KOPT-K1 (cell line): Measurements from ENCODE around the gene VGLL4.
"Not testable (repeated sequence)": the region's sequence is repeated elsewhere in the genome, so short reads cannot be mapped to it uniquely, and the experiment has no call there.

Experiments
- H3K27ac ChIP-seq: fragments of 200-600 bp; sonication (generic); 2 replicates; pipeline ENCODE4 v1.5.1; 2016; ENCODE audit warnings: antibody characterized with exemption, mild to moderate bottlenecking, low read depth, low read length; ENCODE audit not compliant: poor library complexity, severe bottlenecking
- H3K36me3 ChIP-seq: fragments of 200-600 bp; sonication (generic); 2 replicates; pipeline ENCODE4 v1.5.1; 2017; ENCODE audit warnings: antibody characterized with exemption, mild to moderate bottlenecking, low read length, moderate library complexity; ENCODE audit not compliant: insufficient read depth
- H3K9me3 ChIP-seq: fragments of 200-600 bp; sonication (generic); 2 replicates; pipeline ENCODE4 v1.5.1; 2017; ENCODE audit warnings: antibody characterized with exemption, low read length, mild to moderate bottlenecking; ENCODE audit not compliant: insufficient read depth, poor library complexity, severe bottlenecking

The VGLL4 gene

DNA sequence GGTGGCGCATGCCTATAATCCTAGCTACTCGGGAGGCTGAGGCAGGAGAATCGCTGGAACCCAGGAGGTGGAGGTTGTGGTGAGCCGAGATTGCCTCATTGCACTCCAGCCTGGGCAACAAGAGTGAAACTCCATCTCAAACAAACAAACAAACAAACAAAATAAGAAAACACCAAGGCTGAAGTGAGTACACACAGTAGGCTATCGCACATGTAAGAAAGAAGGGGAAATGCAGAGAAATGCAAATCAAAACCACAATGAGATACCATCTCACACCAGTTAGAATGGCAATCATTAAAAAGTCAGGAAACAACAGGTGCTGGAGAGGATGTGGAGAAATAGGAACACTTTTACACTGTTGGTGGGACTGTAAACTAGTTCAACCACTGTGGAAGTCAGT lies 48.7 kb downstream of the VGLL4 start:
- Histone ChIP-seq H3K9me3 (peaks cover 26% of the 10 kb centered on the region), H3K36me3 (peaks cover 81% of the 10 kb centered on the region)
- not testable (repeated sequence) for H3K27ac ChIP-seq

DNA sequence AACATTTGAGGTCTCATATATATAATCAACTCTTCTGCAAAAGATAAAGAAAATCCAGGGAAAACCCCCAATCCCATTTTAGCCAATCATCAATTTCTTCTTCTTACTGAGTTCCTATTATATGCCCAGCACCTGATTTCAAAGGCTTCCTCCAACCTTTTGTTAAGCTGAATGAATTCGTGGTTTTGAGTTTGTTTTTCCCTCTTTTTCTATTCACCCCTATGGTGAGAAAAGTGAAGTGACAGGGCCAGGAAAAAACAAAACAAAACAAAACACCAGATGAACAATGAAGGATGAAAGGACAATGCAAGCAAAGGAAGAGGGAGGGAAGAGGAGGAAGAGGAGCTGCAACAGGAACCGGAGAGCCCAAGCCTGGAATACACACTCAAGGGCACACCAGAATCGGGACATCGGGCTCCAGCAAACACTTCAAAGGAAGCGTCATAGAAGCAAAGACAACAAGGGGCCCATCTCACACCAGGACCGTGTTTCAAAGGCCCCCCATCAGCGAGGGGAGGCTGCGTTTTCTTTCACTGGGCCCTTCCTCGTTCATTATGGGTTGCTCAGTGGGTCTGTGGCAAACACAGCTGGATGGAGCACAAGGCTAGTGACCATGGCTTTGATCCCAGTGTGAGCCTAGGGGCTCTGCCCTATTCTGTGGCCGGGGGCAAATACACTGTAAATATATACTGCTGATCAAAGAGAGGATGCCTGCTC lies 50.2 kb downstream of the VGLL4 start:
- H3K36me3 ChIP-seq, result peaks cover 74% of the 10 kb centered on the region
- peaks cover 25% of the 10 kb centered on the region for H3K9me3 ChIP-seq
- H3K27ac ChIP-seq, result no peak overlapping the region

DNA sequence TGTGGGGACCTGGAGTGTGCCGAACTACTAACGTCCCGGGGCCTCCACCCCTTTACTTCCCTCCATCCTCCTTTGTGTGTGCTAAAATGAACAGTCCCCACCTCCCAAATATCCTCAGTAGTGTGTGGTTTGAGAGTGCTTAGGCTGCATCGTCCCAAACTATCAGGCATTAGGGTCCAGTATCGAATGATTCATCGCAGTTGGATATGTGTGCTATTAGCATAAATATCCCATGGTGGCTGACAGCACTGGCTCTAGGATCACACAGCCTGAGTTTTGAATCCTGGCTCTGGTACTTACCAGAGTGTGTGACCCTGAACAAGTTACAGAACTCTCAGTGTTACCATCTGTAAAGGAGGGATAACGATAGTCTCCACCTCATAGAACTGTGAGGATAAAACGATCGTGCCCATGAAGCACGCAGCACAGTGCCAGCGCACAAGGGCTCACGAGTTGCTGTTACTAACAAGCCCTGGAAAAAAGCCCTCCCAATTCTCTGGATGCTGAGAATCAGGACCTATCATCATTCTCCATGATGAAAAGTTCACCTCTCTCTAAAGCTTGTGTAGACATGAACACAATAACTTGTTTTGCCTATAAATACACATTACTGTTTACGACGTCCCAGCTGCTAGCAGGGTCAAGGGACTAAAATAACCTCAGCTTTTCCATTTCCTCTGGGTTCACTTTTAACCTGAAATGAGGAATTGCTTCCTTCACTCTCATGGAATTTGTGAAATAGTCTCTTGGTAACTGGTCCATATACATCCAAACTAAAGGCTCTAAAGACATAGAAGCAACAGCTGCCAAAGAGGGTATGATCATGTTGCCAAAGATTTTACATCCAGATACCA lies 51.0 kb downstream of the VGLL4 start:
- Histone ChIP-seq H3K36me3 (peaks cover 73% of the 10 kb centered on the region), H3K27ac (no peak overlapping the region), H3K9me3 (peaks cover 17% of the 10 kb centered on the region)

DNA sequence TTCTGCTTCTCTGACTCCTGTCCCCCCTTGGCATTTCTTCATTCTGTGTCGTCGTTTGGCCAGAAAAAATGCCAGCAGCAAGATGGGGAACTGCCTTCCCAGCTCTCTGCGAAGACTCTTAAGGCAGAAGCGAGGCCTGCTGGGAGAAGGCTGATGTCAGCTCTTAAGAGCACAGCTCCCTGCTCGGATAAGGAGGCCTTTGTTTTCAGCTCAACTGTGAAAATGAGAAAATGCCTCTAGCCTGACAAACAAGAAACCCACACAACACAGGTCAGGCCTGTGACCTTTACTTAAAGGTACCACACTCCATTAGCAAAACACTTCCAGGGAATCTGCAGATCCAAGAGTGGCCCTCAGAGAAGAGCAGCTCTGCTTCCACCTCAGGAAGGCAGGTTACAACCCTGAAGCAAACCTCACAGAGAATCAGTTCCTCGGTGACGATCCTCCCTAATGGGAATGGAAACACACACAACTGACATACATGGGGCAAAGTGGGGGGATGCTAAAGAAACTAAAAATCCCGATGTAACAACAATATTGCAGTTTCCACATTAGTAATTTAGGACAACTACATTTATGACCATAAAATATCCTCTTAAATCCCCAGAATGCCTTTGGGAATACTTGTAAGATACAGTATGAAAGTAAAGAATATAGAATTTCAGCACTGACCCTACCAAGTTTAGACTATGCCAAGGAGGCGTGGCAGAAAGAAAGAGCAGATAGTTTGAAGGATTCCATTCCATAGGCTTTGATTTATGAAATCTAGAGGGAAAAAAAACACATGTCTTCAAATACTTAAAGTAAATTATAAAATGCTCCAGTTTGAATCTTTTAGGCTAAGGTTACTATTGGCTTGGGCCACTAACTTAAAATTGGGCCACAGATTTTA lies 52.1 kb downstream of the VGLL4 start:
- Histone ChIP-seq H3K9me3 (peaks cover 7% of the 10 kb centered on the region), H3K27ac (no peak overlapping the region), H3K36me3 (peaks cover 70% of the 10 kb centered on the region)

DNA sequence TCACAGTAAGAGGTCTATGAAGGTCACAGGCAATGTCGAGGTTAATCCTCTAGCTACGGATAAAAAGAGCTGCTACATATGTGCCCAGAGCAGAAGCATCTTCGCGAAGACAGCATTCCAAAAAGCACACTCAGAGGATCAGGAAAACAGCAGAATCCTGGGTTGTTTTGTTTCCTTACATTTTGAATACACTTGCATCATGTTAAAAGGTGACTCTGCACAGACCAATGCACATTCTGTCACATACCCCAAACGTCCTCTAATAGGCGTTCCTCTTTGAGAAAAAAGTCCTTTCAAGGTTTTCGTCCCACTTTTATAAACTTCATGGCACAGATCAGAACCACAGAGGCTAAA lies 52.7 kb downstream of the VGLL4 start:
- Histone ChIP-seq H3K9me3 (peaks cover 2% of the 10 kb centered on the region), H3K36me3 (peaks cover 64% of the 10 kb centered on the region), H3K27ac (no peak overlapping the region)

DNA sequence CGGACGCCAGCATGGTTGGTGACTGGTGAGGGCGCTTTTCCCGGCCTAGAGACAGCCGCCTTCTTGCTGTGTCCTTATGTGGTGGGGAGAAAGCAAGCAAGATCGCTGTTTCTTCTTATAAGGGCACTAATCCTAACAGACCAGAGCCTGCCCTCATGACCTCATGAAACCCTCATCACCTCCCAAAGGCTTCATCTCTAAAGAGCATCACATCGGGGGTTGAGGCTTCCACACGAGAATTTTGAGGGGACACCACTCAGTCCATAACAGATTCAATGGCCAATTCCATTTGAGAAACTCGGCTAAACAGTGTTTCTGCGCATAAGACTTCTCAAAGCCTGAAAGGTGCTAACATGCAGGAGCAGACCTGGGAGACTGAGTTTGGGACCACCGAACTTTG lies 54.0 kb downstream of the VGLL4 start:
- Histone ChIP-seq H3K27ac (no peak overlapping the region), H3K36me3 (peaks cover 60% of the 10 kb centered on the region), H3K9me3 (no peaks in the 10 kb centered on the region)

DNA sequence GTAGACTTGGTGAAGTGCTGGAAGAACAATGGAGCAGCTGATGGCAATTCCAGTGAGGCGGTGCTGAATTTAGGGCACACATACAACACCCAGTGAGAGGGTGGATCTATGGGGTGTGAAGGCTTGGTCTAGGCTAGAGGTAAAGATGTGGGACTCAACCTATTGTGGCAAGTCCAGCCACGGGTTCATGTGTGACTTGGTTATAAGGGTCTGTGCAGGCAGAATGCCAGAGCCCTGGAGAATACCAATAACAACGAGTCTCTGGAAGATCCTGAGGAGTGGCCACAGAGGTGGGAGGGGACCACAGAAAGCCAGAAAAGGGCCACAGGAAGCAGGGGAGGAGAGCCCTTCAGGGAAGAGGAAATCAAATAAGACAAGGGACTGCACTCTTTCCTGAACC lies 55.0 kb downstream of the VGLL4 start:
- no peaks in the 10 kb centered on the region for H3K9me3 ChIP-seq
- no peak overlapping the region for H3K27ac ChIP-seq
- H3K36me3 ChIP-seq, result peaks cover 52% of the 10 kb centered on the region

DNA sequence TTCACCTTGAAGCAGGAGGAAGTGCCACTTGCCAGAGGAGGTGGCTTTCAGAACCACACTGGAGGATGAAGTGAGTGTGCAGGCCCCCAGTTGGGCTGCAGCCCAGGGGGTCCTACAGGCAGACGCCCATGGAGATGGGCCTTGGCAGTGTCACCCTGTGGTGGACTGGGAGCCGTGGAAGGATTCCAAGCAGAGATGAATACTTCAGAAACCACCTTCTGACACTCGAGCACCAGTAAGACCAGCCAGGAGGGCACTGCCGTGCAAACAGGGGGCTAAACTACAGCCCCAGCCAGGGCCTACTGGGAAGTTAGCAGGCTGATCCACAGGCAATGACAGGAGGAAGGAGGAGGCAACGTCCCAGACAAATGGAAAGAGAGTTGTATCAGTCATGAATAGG lies 55.4 kb downstream of the VGLL4 start:
- H3K36me3 ChIP-seq, result peaks cover 52% of the 10 kb centered on the region
- no peaks in the 10 kb centered on the region for H3K9me3 ChIP-seq
- H3K27ac ChIP-seq, result no peak overlapping the region

DNA sequence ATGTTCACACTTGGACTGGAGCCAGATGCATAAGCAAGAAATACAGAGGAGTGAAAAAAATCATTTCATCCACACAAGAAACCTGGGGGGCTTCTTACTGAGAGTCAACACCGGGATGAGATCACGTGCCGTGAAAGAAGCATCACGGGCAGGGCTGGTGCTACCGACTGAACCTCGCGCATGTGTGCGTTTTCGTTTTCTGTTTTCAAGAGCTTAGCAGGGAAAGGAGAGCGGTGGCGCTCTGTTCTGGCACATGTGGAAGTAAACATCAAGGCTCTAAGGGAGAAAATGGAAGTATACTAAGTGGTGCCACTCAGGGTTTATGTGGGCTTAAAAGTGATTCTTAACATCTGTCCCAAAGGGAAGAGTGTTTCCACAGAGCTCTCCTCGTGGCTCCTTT lies 55.9 kb downstream of the VGLL4 start:
- Histone ChIP-seq H3K27ac (no peak overlapping the region), H3K9me3 (no peaks in the 10 kb centered on the region), H3K36me3 (peaks cover 48% of the 10 kb centered on the region)

DNA sequence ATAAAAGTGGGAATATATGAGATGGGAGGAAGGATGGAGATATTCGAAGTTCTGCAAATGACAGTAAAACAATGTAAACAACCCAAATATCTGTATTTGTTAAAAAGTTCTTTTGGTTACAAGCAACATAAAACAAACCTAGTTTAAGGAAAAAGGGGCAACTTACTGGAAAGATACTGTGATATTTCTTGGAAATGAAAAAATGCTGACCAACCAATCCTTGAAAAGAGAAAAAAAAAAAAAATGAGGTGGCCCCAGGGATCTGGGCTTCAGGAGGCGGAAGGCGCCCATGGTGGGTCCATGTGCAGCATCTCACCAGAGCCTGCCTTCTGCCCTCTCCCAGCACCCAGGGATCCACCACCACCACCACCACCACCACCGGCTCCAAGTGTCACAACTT lies 59.1 kb downstream of the VGLL4 start:
- peaks cover 25% of the 10 kb centered on the region for H3K36me3 ChIP-seq
- H3K9me3 ChIP-seq, result no peaks in the 10 kb centered on the region
- no peak overlapping the region for H3K27ac ChIP-seq

DNA sequence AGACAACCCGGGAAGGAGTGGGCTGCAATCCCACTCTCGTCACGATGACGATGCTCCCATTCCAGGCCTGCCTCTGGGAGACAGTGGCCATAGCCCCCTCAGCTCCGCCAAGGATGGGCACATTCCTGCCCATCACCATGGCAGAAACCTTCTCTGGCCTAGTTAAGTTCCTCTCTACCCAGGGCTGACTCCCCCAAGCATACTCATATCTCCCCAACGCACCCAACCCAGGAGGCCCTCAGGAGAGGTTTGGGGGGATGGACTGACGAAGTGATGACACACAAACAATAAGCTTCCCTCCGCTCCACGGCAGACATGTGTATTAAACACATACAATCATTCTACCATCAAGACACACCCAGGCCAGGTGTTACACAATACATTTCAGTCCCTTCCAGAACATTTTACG lies 60.1 kb downstream of the VGLL4 start:
- peaks cover 23% of the 10 kb centered on the region; the same call in 1 of the 2 replicates for H3K36me3 ChIP-seq
- no peaks in the 10 kb centered on the region for H3K9me3 ChIP-seq
- no peak overlapping the region for H3K27ac ChIP-seq

DNA sequence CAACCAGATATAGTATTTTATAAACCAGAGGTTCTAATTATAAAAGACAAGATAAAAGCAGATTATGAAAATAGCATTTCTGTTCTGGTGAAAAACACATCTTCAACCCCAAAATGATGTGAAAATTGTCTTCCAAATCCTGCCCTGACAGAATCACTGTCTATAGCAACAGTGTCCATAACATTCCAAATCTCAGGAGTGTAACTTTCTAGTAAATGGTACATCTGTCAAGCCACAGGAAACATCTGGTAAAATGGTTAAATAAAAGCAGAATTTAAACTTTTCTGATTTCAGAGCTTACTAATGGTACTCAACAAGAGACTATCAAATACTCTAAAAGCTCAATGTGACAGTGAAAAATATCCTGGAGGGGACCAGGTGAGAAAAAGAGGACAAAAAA lies 60.5 kb downstream of the VGLL4 start:
- peaks cover 21% of the 10 kb centered on the region; the same call in 1 of the 2 replicates for H3K36me3 ChIP-seq
- no peak overlapping the region for H3K27ac ChIP-seq
- no peaks in the 10 kb centered on the region for H3K9me3 ChIP-seq

DNA sequence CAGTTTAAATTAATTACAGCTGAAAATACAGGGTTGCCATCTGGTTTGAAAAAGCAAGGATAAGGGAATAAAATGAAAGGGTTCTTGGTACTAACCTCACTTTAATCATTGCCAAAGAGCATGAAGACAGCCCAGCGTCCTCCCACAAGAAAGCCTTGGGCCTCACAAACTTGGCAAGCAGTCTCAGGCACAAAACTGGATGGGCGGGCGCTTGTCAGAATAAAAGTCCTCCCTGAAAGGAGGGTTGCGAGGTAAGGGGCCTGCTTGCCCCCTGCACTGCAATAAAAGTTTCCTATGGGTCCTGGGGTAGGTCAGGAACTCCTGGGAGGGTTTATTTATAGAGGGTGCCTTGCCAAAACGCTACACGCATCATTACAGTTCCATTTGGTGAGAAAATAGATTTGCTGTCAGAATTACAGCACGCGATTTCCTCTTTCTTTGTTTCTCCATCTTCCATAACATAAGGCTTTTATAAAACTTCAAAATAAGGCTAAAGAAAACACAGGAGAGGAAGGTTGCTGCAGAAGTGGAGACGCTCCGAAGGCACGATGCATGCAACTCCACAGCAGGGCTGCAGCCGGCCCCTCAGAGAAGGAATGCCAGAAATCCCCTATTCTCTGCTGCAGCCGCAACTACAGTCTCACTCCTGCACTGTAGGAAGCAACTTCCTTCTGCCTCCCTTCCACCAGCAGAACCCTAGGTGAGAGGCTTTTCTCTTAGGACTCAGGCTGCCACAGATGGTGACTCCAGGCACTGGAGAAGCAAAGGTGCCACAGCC lies 61.3 kb downstream of the VGLL4 start:
- H3K9me3 ChIP-seq, result no peaks in the 10 kb centered on the region
- peaks cover 13% of the 10 kb centered on the region; the same call in 1 of the 2 replicates for H3K36me3 ChIP-seq
- H3K27ac ChIP-seq, result no peak overlapping the region
